T-cell (primary cell): ENCODE measurements around the gene ZBTB21. TPM values are rescaled to one million over a fixed set of nuclear protein-coding genes. Genes with fewer than 3 reads are reported as not detected.

ENCODE experiments used
- ATAC-seq, 4 experiments: fragments of 200-7000 bp in 3 of 4; fragments of 150-1000 bp in 1 of 4; cut with Tn5 transposase; replicated peaks in 1 of 4; 1 replicate in 3 of 4; 2 replicates in 1 of 4; pipeline ENCODE4 v1.10.0; 2021; ENCODE audit warnings: moderate library complexity in 3 of 4, mild to moderate bottlenecking in 2 of 4, moderate number of reproducible peaks in 1 of 4
- CTCF ChIA-PET, 2 donors: fragments of 300-600 bp; sonication (Branson Sonifier 250); formaldehyde crosslinking; loops; one replicate each; lab custom pipeline; 2022; ENCODE audit warnings: antibody characterized with exemption in 2 of 2; lab: Charles Lee
- POLR2A ChIA-PET, 2 donors: fragments of 300-600 bp; sonication (Branson Sonifier 250); formaldehyde crosslinking; loops; one replicate each; lab custom pipeline; 2022; ENCODE audit warnings: antibody characterized with exemption in 2 of 2; lab: Charles Lee
- DNase-seq, 35 experiments: peaks; one replicate each; pipeline versions ENCODE4 v3.0.0 to v3.0.0-alpha.2; 2013 to 2023
- H3K27ac ChIP-seq: one replicate; pipeline ENCODE4 v1.5.1; 2013; ENCODE audit warnings: low read length
- H3K27me3 ChIP-seq, 2 experiments: replicated peaks in 1 of 2; 1 replicate in 1 of 2; 2 replicates in 1 of 2; pipeline versions ENCODE4 v1.6.1 to v1.7.0; 2013; ENCODE audit warnings: low read length in 1 of 2, mixed read lengths in 1 of 2; ENCODE audit not compliant: control insufficient read depth in 2 of 2, insufficient read depth in 2 of 2; ENCODE audit errors: extremely low read depth in 1 of 2
- H3K36me3 ChIP-seq, 2 donors: 1 replicate in 1 of 2; 2 replicates in 1 of 2; pipeline versions ENCODE4 v1.6.1 to v1.7.0; 2013; ENCODE audit warnings: low read length in 1 of 2; ENCODE audit not compliant: control insufficient read depth in 2 of 2, insufficient read depth in 1 of 2; ENCODE audit errors: extremely low read depth in 1 of 2
- H3K4me1 ChIP-seq, 2 experiments: 1 replicate in 1 of 2; 2 replicates in 1 of 2; pipeline versions ENCODE4 v1.6.1 to v1.7.0; 2013; ENCODE audit warnings: low read length in 2 of 2, mixed read lengths in 1 of 2; ENCODE audit not compliant: insufficient read depth in 2 of 2, control insufficient read depth in 1 of 2; ENCODE audit errors: extremely low read depth in 1 of 2
- H3K4me3 ChIP-seq, 2 donors: 1 replicate in 1 of 2; 2 replicates in 1 of 2; pipeline versions ENCODE4 v1.5.1 to v1.7.0; 2013; ENCODE audit warnings: mild to moderate bottlenecking in 2 of 2, low read length in 1 of 2, moderate library complexity in 1 of 2; ENCODE audit not compliant: control insufficient read depth in 1 of 2; ENCODE audit errors: extremely low read depth in 1 of 2
- H3K9me3 ChIP-seq: 2 replicates; pipeline ENCODE4 v1.7.0; 2013
- H3K27ac Mint-ChIP-seq, 2 donors: one replicate each; pipeline ENCODE4 v1.8.0; 2020 to 2021; ENCODE audit warnings: mild to moderate bottlenecking in 2 of 2, mixed read lengths in 2 of 2
- H3K27me3 Mint-ChIP-seq, 2 donors: one replicate each; pipeline ENCODE4 v1.8.0; 2021 to 2022; ENCODE audit warnings: mixed read lengths in 2 of 2
- H3K36me3 Mint-ChIP-seq: one replicate; pipeline ENCODE4 v1.8.0; 2021; ENCODE audit warnings: mixed read lengths
- H3K4me1 Mint-ChIP-seq, 3 donors: one replicate each; pipeline ENCODE4 v1.8.0; 2020 to 2022; ENCODE audit warnings: mixed read lengths in 3 of 3, mild to moderate bottlenecking in 1 of 3
- H3K4me3 Mint-ChIP-seq, 3 donors: one replicate each; pipeline ENCODE4 v1.8.0; 2020 to 2022; ENCODE audit warnings: mild to moderate bottlenecking in 3 of 3, mixed read lengths in 3 of 3, moderate library complexity in 3 of 3
- H3K9me3 Mint-ChIP-seq, 3 donors: one replicate each; pipeline ENCODE4 v1.8.0; 2020 to 2022; ENCODE audit warnings: mixed read lengths in 3 of 3
- WGBS: methylation state at CpG from one replicate; pipeline ENCODE4 v1.1.5; 2013; ENCODE audit warnings: missing lambda C conversion rate; ENCODE audit not compliant: insufficient coverage; 5-methylcytosine and 5-hydroxymethylcytosine counted together
- total RNA-seq, 35 experiments: library from RNA in 6 of 35; stranded (reverse) in 6 of 35; fragments of 120-200 nt in 1 of 35; gene quantifications; one replicate each; pipeline versions ENCODE4 v1.2.1 to v1.2.4 and lab custom pipeline; 2013 to 2026

ZBTB21 gene
- total RNA-seq, 5 donors from 2014 or later (not counting 1 experiment from before 2014, with no cell fraction given), result 17.6 to 119 (median 25.9) TPM

- Histone ChIP-seq H3K4me1 (no peaks in the 10 kb centered on the region), H3K27ac (no peak overlapping the region), H3K36me3 (no peaks in the 10 kb centered on the region), H3K27me3 (peaks cover 0 to 33% of the 10 kb centered on the region in 2 experiments), H3K9me3 (no peaks in the 10 kb centered on the region), H3K4me3 (no peak overlapping the region)
- Mint-ChIP-seq H3K27me3 (peaks cover 8 to 14% of the 10 kb centered on the region in 2 donors), H3K36me3 (no peaks in the 10 kb centered on the region), H3K4me1 (peaks cover 0 to under 1% (median under 1%) of the 10 kb centered on the region in 3 donors), H3K27ac (no peak overlapping the region), H3K9me3 (no peaks in the 10 kb centered on the region), H3K4me3 (no peak overlapping the region)
- DNase-seq (peak in 1 of 35 experiments; percentile 10), ATAC-seq (no peak)
- ChIA-PET POLR2A (interaction anchor here in 1 of 2 donors (0.6 kb wide), 1 partner anchor 38 kb away, joined by 4 read pairs; no protein-coding TSS in a partner anchor), CTCF (no interaction called here)
- WGBS, result 95% methylated on average over 9 of the region's 10 CpGs
Observed at GRCh38 chr21:41966872-41967621, 43.1 kb downstream of the ZBTB21 start.

GRCh38 chr21:41966041-41966833 is 43.9 kb downstream of the ZBTB21 start:
- H3K27ac Mint-ChIP-seq, result no peak overlapping the region
- no peak overlapping the region for H3K4me3 ChIP-seq
- H3K36me3 Mint-ChIP-seq, result no peaks in the 10 kb centered on the region
- CTCF ChIA-PET, result no interaction called here
- no peaks in the 10 kb centered on the region for H3K36me3 ChIP-seq
- no peak overlapping the region for H3K4me3 Mint-ChIP-seq
- peaks cover 8 to 21% of the 10 kb centered on the region in 2 donors for H3K27me3 Mint-ChIP-seq
- DNase-seq, result no peak
- H3K27me3 ChIP-seq, result peaks cover 0 to 41% of the 10 kb centered on the region in 2 experiments
- H3K27ac ChIP-seq, result no peak overlapping the region
- H3K9me3 Mint-ChIP-seq, result no peaks in the 10 kb centered on the region
- POLR2A ChIA-PET, result interaction anchor here in 1 of 2 donors (0.6 kb wide), 1 partner anchor 38 kb away, joined by 4 read pairs; no protein-coding TSS in a partner anchor
- ATAC-seq, result no peak
- H3K4me1 ChIP-seq, result peaks cover 0 to 5% of the 10 kb centered on the region in 2 experiments
- 91% methylated on average over 9 of the region's 11 CpGs for WGBS
- peaks cover 4 to 9% (median 8%) of the 10 kb centered on the region in 3 donors for H3K4me1 Mint-ChIP-seq
- no peaks in the 10 kb centered on the region for H3K9me3 ChIP-seq

GRCh38 chr21:41965461-41966013 is 44.6 kb downstream of the ZBTB21 start:
- no peak overlapping the region for H3K4me3 Mint-ChIP-seq

GRCh38 chr21:41965045-41965444 is 45.1 kb downstream of the ZBTB21 start:
- H3K4me3 ChIP-seq, result no peak overlapping the region
- H3K4me3 Mint-ChIP-seq, result no peak overlapping the region
- DNase-seq (no peak), ATAC-seq (no peak)
- no peaks in the 10 kb centered on the region for H3K36me3 ChIP-seq
- H3K27ac Mint-ChIP-seq, result no peak overlapping the region
- no peak overlapping the region for H3K27ac ChIP-seq
- POLR2A ChIA-PET, result no interaction called here
- H3K27me3 ChIP-seq, result peaks cover 0 to 48% of the 10 kb centered on the region in 2 experiments
- peaks cover 8 to 27% of the 10 kb centered on the region in 2 donors for H3K27me3 Mint-ChIP-seq
- CTCF ChIA-PET, result no interaction called here
- peaks cover 0 to 5% of the 10 kb centered on the region in 2 experiments for H3K4me1 ChIP-seq
- no peaks in the 10 kb centered on the region for H3K36me3 Mint-ChIP-seq
- no peaks in the 10 kb centered on the region for H3K9me3 ChIP-seq
- 74% methylated on average over 4 of the region's 5 CpGs for whole genome bisulfite sequencing
- no peaks in the 10 kb centered on the region for H3K9me3 Mint-ChIP-seq
- peaks cover 6 to 12% (median 8%) of the 10 kb centered on the region in 3 donors for H3K4me1 Mint-ChIP-seq

More at GRCh38 chr21:41965461-41966013, 44.6 kb downstream of the ZBTB21 start:
- H3K27me3 Mint-ChIP-seq, result peaks cover 8 to 24% of the 10 kb centered on the region in 2 donors
- CTCF ChIA-PET, result no interaction called here
- WGBS, result 91% methylated on average over 6 of the region's 10 CpGs
- H3K9me3 ChIP-seq, result no peaks in the 10 kb centered on the region
- no peak overlapping the region for H3K27ac Mint-ChIP-seq
- no peak overlapping the region for H3K4me3 ChIP-seq
- no peaks in the 10 kb centered on the region for H3K36me3 Mint-ChIP-seq
- H3K36me3 ChIP-seq, result no peaks in the 10 kb centered on the region
- no peak overlapping the region for H3K27ac ChIP-seq
- ATAC-seq, result no peak
- peaks cover 6 to 12% (median 8%) of the 10 kb centered on the region in 3 donors for H3K4me1 Mint-ChIP-seq
- peaks cover 0 to 5% of the 10 kb centered on the region in 2 experiments for H3K4me1 ChIP-seq
- peaks cover 0 to 44% of the 10 kb centered on the region in 2 experiments for H3K27me3 ChIP-seq
- DNase-seq, result no peak
- no peaks in the 10 kb centered on the region for H3K9me3 Mint-ChIP-seq
- POLR2A ChIA-PET, result no interaction called here

- DNase-seq, result no peak
- peaks cover 8 to 27% of the 10 kb centered on the region in 2 donors for H3K27me3 Mint-ChIP-seq
- WGBS, result 81% methylated on average over 7 of the region's 8 CpGs
Observed at GRCh38 chr21:41964171-41964570, 46.0 kb downstream of the ZBTB21 start.

GRCh38 chr21:41962425-41962966 is 47.7 kb downstream of the ZBTB21 start:
- peaks cover 8 to 31% of the 10 kb centered on the region in 2 donors for H3K27me3 Mint-ChIP-seq
- WGBS, result 82% methylated on average over 4 of the region's 11 CpGs
- H3K36me3 Mint-ChIP-seq, result no peaks in the 10 kb centered on the region
- Histone ChIP-seq H3K9me3 (no peaks in the 10 kb centered on the region), H3K27me3 (peaks cover 0 to 61% of the 10 kb centered on the region in 2 experiments), H3K36me3 (no peaks in the 10 kb centered on the region), H3K4me3 (no peak overlapping the region), H3K4me1 (peaks cover 0 to 5% of the 10 kb centered on the region in 2 experiments), H3K27ac (no peak overlapping the region)
- H3K27ac Mint-ChIP-seq, result no peak overlapping the region
- ChIA-PET CTCF (no interaction called here), POLR2A (no interaction called here)
- no peak overlapping the region for H3K4me3 Mint-ChIP-seq
- peaks cover 6 to 14% (median 8%) of the 10 kb centered on the region in 3 donors for H3K4me1 Mint-ChIP-seq
- DNase-seq (no peak), ATAC-seq (no peak)
- no peaks in the 10 kb centered on the region for H3K9me3 Mint-ChIP-seq

More at GRCh38 chr21:41964171-41964570, 46.0 kb downstream of the ZBTB21 start:
- H3K9me3 ChIP-seq, result no peaks in the 10 kb centered on the region
- no peak overlapping the region for H3K4me3 Mint-ChIP-seq
- ChIA-PET CTCF (no interaction called here), POLR2A (no interaction called here)
- no peaks in the 10 kb centered on the region for H3K36me3 Mint-ChIP-seq
- no peak overlapping the region for H3K27ac ChIP-seq
- peaks cover 0 to 5% of the 10 kb centered on the region in 2 experiments for H3K4me1 ChIP-seq
- H3K36me3 ChIP-seq, result no peaks in the 10 kb centered on the region
- no peaks in the 10 kb centered on the region for H3K9me3 Mint-ChIP-seq
- no peak for ATAC-seq
- peaks cover 6 to 12% (median 8%) of the 10 kb centered on the region in 3 donors for H3K4me1 Mint-ChIP-seq
- peaks cover 0 to 51% of the 10 kb centered on the region in 2 experiments for H3K27me3 ChIP-seq
- H3K4me3 ChIP-seq, result no peak overlapping the region
- H3K27ac Mint-ChIP-seq, result no peak overlapping the region
